Measurements from ENCODE around the gene OR56A3. TPM values are rescaled to one million over a fixed set of nuclear protein-coding genes. Genes with fewer than 3 reads are reported as not detected.

OR56A3 gene
- total and polyA plus RNA-seq, 7 experiments from 2014 or later: not detected

DNA sequence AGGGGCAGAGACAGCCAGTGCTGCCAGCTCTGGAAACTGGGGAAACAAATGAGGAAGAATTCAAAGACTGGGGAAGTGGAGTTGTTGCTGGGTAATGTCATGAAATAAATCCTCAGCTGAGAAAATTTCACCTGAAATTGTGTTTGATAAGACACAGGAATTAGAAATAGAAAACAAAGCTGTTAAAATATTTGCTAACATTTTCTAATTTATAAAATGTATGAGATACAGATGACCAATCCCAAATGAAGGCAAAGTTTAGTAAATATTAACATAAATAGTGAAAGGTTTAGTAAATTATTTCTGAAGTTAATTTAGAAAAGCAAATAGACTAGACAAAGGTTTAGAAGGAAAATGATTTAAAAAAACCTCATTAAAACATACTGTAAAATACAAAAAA lies 26.3 kb downstream of the OR56A3 start, which contains the start of gene OR56A5:
Gene OR56A5, minus strand, starts transcription at position 101 of the 400 bp plus-strand sequence. Its CDS starts 0 bp downstream, at position 101.
- intact Hi-C loops (cut with micrococcal nuclease): no loop called here
- H3K4me3 ChIP-seq (ENCODE audit: low read length): no peak within 1 kb of the TSS
- Mint-ChIP-seq H3K4me1 (no peaks in the 10 kb centered on the region), H3K27ac (no peak within 1 kb of the TSS), H3K9me3 (peaks cover 2 to 19% (median 14%) of the 10 kb centered on the region in 11 donors), H3K36me3 (peaks cover 0 to 3% (median 0%) of the 10 kb centered on the region in 5 donors), H3K4me3 (no peak within 1 kb of the TSS), H3K27me3 (peaks cover 7 to 56% (median 38%) of the 10 kb centered on the region in 5 donors)
- ChIA-PET CTCF (no interaction called here), POLR2A (no interaction called here)
- H3K27me3 ChIP-seq (ENCODE audit: control insufficient read depth in 2 of 2, insufficient read depth in 2 of 2, low read length in 2 of 2): no peaks in the 10 kb centered on the region
- no peaks in the 10 kb centered on the region for H3K36me3 ChIP-seq (ENCODE audit: control insufficient read depth in 2 of 3, insufficient read depth in 3 of 3, low read length in 3 of 3)
- DNase-seq (no peak), ATAC-seq (no peak)
- peaks cover 0 to 3% (median 0%) of the 10 kb centered on the region in 3 experiments for H3K9me3 ChIP-seq (ENCODE audit: control insufficient read depth in 2 of 3, low read length in 3 of 3)
- no peak within 1 kb of the TSS for H3K27ac ChIP-seq (ENCODE audit: low read depth, low read length)
- H3K4me1 ChIP-seq (ENCODE audit: control insufficient read depth in 2 of 2, insufficient read depth in 2 of 2, low read length in 2 of 2): no peaks in the 10 kb centered on the region

DNA sequence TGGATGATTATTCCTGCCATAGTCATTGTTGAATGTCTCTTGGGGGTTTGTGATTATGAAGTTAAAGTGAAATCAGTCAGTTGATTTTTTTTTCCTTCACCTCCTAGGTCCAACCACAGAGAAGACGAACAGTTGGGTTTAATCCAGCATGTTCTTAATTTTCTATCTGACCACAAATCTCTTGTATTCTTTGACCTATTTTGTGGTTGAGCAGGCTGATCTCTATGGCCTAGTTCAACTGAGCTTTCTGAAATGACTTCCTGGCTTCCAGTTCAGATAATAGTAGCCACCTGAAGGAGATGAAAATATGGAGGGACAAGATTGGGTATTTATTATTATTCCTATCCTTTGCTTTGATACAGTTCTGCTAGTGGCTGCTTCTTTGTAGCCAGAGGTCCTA lies 31.5 kb downstream of the OR56A3 start:
- Histone ChIP-seq H3K27me3 (ENCODE audit: control insufficient read depth in 2 of 2, insufficient read depth in 2 of 2, low read length in 2 of 2) (no peaks in the 10 kb centered on the region), H3K27ac (ENCODE audit: low read depth, low read length) (no peak overlapping the region), H3K36me3 (ENCODE audit: control insufficient read depth in 2 of 3, insufficient read depth in 3 of 3, low read length in 3 of 3) (no peaks in the 10 kb centered on the region), H3K4me1 (ENCODE audit: control insufficient read depth in 2 of 2, insufficient read depth in 2 of 2, low read length in 2 of 2) (no peaks in the 10 kb centered on the region), H3K9me3 (ENCODE audit: control insufficient read depth in 2 of 3, low read length in 3 of 3) (no peaks in the 10 kb centered on the region), H3K4me3 (ENCODE audit: low read length) (no peak overlapping the region)
- intact Hi-C loops (cut with micrococcal nuclease): no loop called here
- H3K4me3 Mint-ChIP-seq: no peak overlapping the region
- no peaks in the 10 kb centered on the region for H3K4me1 Mint-ChIP-seq
- peaks cover 7 to 28% (median 18%) of the 10 kb centered on the region in 5 donors for H3K27me3 Mint-ChIP-seq
- ChIA-PET CTCF (no interaction called here), POLR2A (no interaction called here)
- peaks cover 0 to 13% (median under 1%) of the 10 kb centered on the region in 11 donors for H3K9me3 Mint-ChIP-seq
- H3K36me3 Mint-ChIP-seq: no peaks in the 10 kb centered on the region
- no peak overlapping the region for H3K27ac Mint-ChIP-seq
- ATAC-seq (no peak), DNase-seq (no peak)

DNA sequence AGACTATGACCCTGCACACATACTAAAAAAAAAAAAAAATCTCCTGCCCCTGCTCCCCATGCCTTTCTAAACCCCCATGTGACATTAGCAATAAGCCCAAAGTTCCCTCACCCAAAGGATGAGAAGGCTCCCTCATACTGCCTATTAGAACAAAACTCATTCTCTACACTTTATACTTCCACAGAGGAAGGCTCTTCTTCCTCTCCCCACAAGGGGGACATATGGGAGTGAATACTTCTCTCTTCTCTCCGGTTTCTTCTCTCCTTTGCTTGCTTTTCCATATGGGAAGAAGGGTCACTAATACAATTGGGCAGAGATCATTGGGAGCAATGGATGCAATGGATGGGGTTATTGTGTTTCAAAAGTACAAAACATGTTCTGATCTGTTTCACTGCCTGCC lies 41.4 kb downstream of the OR56A3 start:
- no peaks in the 10 kb centered on the region for H3K4me1 Mint-ChIP-seq
- peaks cover 0 to 3% (median 0%) of the 10 kb centered on the region in 5 donors for H3K36me3 Mint-ChIP-seq
- DNase-seq: no peak
- H3K4me3 ChIP-seq (ENCODE audit: low read length): no peak overlapping the region
- H3K9me3 ChIP-seq (ENCODE audit: control insufficient read depth in 2 of 3, low read length in 3 of 3): no peaks in the 10 kb centered on the region
- H3K27ac ChIP-seq (ENCODE audit: low read depth, low read length): no peak overlapping the region
- no peaks in the 10 kb centered on the region for H3K27me3 ChIP-seq (ENCODE audit: control insufficient read depth in 2 of 2, insufficient read depth in 2 of 2, low read length in 2 of 2)
- H3K27ac Mint-ChIP-seq: no peak overlapping the region
- H3K9me3 Mint-ChIP-seq: peaks cover 0 to 41% (median 7%) of the 10 kb centered on the region in 11 donors
- CTCF ChIA-PET: no interaction called here
- intact Hi-C loops (cut with micrococcal nuclease): no loop called here
- no peak overlapping the region for H3K4me3 Mint-ChIP-seq
- H3K4me1 ChIP-seq (ENCODE audit: control insufficient read depth in 2 of 2, insufficient read depth in 2 of 2, low read length in 2 of 2): no peaks in the 10 kb centered on the region
- peaks cover 3 to 66% (median 34%) of the 10 kb centered on the region in 5 donors for H3K27me3 Mint-ChIP-seq
- POLR2A ChIA-PET: no interaction called here
- H3K36me3 ChIP-seq (ENCODE audit: control insufficient read depth in 2 of 3, insufficient read depth in 3 of 3, low read length in 3 of 3): no peaks in the 10 kb centered on the region
- ATAC-seq: no peak

DNA sequence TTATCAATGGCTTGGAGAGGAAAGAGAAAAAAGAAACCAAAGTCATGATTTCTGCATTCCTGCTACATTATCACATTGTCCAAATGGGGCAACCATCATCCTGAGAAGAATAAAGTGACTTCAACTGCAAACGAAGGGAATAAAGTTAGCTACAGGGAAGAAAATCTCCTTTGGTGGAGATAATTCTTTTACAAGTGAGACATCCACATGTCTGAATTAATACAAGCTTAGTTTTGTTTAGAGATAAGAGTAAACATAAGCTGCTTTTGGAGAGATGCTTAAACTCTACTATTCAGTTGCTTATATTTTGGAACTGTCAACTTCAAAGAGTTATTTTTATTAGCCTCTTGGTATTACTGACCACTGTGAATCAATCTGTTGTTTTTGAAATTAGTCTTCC lies 44.8 kb downstream of the OR56A3 start, which contains the start of gene OR52L1:
Gene OR52L1, minus strand, starts transcription at position 101 of the 400 bp plus-strand sequence. Its CDS starts 55 bp downstream, at position 46.
- H3K27me3 Mint-ChIP-seq: peaks cover 12 to 66% (median 49%) of the 10 kb centered on the region in 5 donors
- no peak for DNase-seq
- no peak within 1 kb of the TSS for H3K27ac Mint-ChIP-seq
- peaks cover 0 to 3% (median 0%) of the 10 kb centered on the region in 5 donors for H3K36me3 Mint-ChIP-seq
- no peaks in the 10 kb centered on the region for H3K4me1 Mint-ChIP-seq
- CTCF ChIA-PET: no interaction called here
- intact Hi-C loops (cut with micrococcal nuclease): no loop called here
- H3K36me3 ChIP-seq (ENCODE audit: control insufficient read depth in 2 of 3, insufficient read depth in 3 of 3, low read length in 3 of 3): no peaks in the 10 kb centered on the region
- POLR2A ChIA-PET: no interaction called here
- H3K27me3 ChIP-seq (ENCODE audit: control insufficient read depth in 2 of 2, insufficient read depth in 2 of 2, low read length in 2 of 2): peaks cover 0 to 6% of the 10 kb centered on the region in 2 donors
- peaks cover 0 to 10% (median 2%) of the 10 kb centered on the region in 11 donors for H3K9me3 Mint-ChIP-seq
- H3K9me3 ChIP-seq (ENCODE audit: control insufficient read depth in 2 of 3, low read length in 3 of 3): no peaks in the 10 kb centered on the region
- ATAC-seq: no peak
- H3K4me3 Mint-ChIP-seq: no peak within 1 kb of the TSS
- H3K4me3 ChIP-seq (ENCODE audit: low read length): no peak within 1 kb of the TSS
- H3K27ac ChIP-seq (ENCODE audit: low read depth, low read length): no peak within 1 kb of the TSS
- no peaks in the 10 kb centered on the region for H3K4me1 ChIP-seq (ENCODE audit: control insufficient read depth in 2 of 2, insufficient read depth in 2 of 2, low read length in 2 of 2)

DNA sequence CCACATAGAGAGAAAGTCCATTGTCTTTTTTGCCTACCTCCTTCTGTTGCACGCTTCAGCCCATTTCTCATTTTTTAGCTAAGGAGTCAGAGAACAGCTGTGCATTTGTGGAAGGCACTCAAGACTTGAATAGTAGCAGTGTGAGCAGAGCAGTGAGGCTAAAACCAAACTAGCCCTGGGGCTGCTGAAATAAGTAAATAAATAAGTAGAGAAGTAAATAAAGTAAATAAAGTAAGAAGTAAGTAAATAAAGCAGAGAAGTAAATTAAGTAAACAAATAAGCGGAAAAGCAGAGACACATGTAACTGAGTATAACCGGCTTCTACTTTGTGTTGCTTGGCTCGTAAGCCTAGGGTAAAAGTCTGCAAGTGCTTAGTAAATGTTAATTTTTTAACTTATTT lies 47.2 kb downstream of the OR56A3 start:
- DNase-seq (no peak), ATAC-seq (no peak)
- CTCF ChIA-PET: no interaction called here
- H3K27ac ChIP-seq (ENCODE audit: low read depth, low read length): no peak overlapping the region
- peaks cover 0 to 8% (median 0%) of the 10 kb centered on the region in 11 donors for H3K9me3 Mint-ChIP-seq
- no peaks in the 10 kb centered on the region for H3K36me3 Mint-ChIP-seq
- no peak overlapping the region for H3K27ac Mint-ChIP-seq
- H3K4me1 ChIP-seq (ENCODE audit: control insufficient read depth in 2 of 2, insufficient read depth in 2 of 2, low read length in 2 of 2): no peaks in the 10 kb centered on the region
- H3K4me1 Mint-ChIP-seq: no peaks in the 10 kb centered on the region
- H3K36me3 ChIP-seq (ENCODE audit: control insufficient read depth in 2 of 3, insufficient read depth in 3 of 3, low read length in 3 of 3): no peaks in the 10 kb centered on the region
- intact Hi-C loops (cut with micrococcal nuclease): no loop called here
- POLR2A ChIA-PET: no interaction called here
- H3K27me3 Mint-ChIP-seq: peaks cover 12 to 45% (median 33%) of the 10 kb centered on the region in 5 donors
- H3K4me3 Mint-ChIP-seq: no peak overlapping the region
- no peaks in the 10 kb centered on the region for H3K9me3 ChIP-seq (ENCODE audit: control insufficient read depth in 2 of 3, low read length in 3 of 3)
- no peak overlapping the region for H3K4me3 ChIP-seq (ENCODE audit: low read length)
- peaks cover 0 to 6% of the 10 kb centered on the region in 2 donors for H3K27me3 ChIP-seq (ENCODE audit: control insufficient read depth in 2 of 2, insufficient read depth in 2 of 2, low read length in 2 of 2)

DNA sequence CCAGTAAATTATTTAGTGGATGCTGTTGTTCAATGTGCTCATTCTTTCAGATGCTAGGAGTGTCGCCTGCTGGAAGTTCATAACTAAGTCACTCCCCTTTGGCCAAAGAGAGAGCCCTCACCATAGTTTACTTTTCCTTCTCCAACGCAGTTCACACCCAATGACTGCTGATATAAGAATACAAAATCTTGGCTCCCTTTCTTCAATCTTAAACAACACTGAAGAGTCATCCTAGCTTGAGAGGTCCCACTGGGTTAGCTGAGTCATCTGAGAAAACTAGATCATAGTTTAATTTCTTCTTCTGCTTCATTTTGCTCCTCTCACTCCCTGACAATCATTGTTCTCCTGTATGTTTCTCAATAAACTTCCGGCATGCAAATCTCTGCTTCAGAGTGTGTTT lies 50.1 kb downstream of the OR56A3 start:
- Histone ChIP-seq H3K9me3 (ENCODE audit: control insufficient read depth in 2 of 3, low read length in 3 of 3) (no peaks in the 10 kb centered on the region), H3K27ac (ENCODE audit: low read depth, low read length) (no peak overlapping the region), H3K4me1 (ENCODE audit: control insufficient read depth in 2 of 2, insufficient read depth in 2 of 2, low read length in 2 of 2) (no peaks in the 10 kb centered on the region), H3K27me3 (ENCODE audit: control insufficient read depth in 2 of 2, insufficient read depth in 2 of 2, low read length in 2 of 2) (peaks cover 0 to 6% of the 10 kb centered on the region in 2 donors), H3K4me3 (ENCODE audit: low read length) (no peak overlapping the region), H3K36me3 (ENCODE audit: control insufficient read depth in 2 of 3, insufficient read depth in 3 of 3, low read length in 3 of 3) (no peaks in the 10 kb centered on the region)
- Mint-ChIP-seq H3K36me3 (no peaks in the 10 kb centered on the region), H3K4me3 (no peak overlapping the region), H3K4me1 (no peaks in the 10 kb centered on the region), H3K9me3 (peaks cover 0 to 2% (median 0%) of the 10 kb centered on the region in 11 donors), H3K27ac (no peak overlapping the region), H3K27me3 (peaks cover 14 to 30% (median 27%) of the 10 kb centered on the region in 5 donors)
- CTCF ChIA-PET: no interaction called here
- no peak for ATAC-seq
- intact Hi-C loops (cut with micrococcal nuclease): loop anchor here (1.0 kb wide), 1 partner anchor 361 kb away; no protein-coding TSS in a partner anchor
- DNase-seq: no peak
- POLR2A ChIA-PET: no interaction called here

DNA sequence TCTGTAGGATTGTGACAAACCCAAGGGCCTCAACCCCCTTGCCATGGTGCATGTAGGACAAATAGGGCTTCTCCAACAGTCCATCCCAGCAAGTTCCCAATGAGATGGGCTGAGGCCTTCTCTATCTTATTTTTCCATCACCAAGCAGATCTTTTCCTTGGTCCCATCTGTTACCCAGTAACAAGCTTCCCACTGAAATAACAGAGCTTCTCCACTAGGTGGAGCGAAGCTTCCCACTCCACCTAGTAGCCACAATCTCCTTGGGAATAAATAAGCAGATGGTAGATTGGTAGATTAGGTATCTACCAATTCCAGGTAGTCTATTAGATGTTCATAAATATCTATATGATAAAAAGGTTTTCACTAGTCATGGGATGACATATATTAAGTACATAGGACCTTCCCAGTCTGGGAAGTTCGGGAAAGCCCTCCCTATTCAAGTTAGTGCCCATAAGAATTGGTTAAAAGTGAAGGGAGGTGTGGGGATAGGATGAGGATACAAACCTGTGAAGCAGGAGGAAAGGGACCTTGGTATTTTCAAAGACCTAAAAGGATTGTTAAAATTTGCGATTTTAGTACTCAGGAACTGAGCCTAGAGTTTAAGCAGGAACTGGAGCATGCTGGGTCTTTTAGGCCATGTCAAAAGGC lies 50.7 kb downstream of the OR56A3 start:
- Histone ChIP-seq H3K9me3 (ENCODE audit: control insufficient read depth in 2 of 3, low read length in 3 of 3) (no peaks in the 10 kb centered on the region), H3K36me3 (ENCODE audit: control insufficient read depth in 2 of 3, insufficient read depth in 3 of 3, low read length in 3 of 3) (no peaks in the 10 kb centered on the region), H3K4me3 (ENCODE audit: low read length) (no peak overlapping the region), H3K4me1 (ENCODE audit: control insufficient read depth in 2 of 2, insufficient read depth in 2 of 2, low read length in 2 of 2) (no peaks in the 10 kb centered on the region), H3K27ac (ENCODE audit: low read depth, low read length) (no peak overlapping the region), H3K27me3 (ENCODE audit: control insufficient read depth in 2 of 2, insufficient read depth in 2 of 2, low read length in 2 of 2) (peaks cover 0 to 6% of the 10 kb centered on the region in 2 donors)
- Mint-ChIP-seq H3K4me3 (no peak overlapping the region), H3K9me3 (peaks cover 0 to under 1% (median 0%) of the 10 kb centered on the region in 11 donors), H3K27ac (no peak overlapping the region), H3K4me1 (no peaks in the 10 kb centered on the region), H3K36me3 (no peaks in the 10 kb centered on the region), H3K27me3 (peaks cover 14 to 25% (median 21%) of the 10 kb centered on the region in 5 donors)
- ATAC-seq (no peak), DNase-seq (no peak)
- POLR2A ChIA-PET: no interaction called here
- CTCF ChIA-PET: no interaction called here
- intact Hi-C loops (cut with micrococcal nuclease): loop anchor here (1.0 kb wide), 1 partner anchor 361 kb away; no protein-coding TSS in a partner anchor

All from naive thymus-derived CD4-positive, alpha-beta T cell (primary cell).